GM21717 (cell line): Measurements from ENCODE around the gene CYP2R1.
A peak's percentile ranks its signal among the peaks of the same experiment; 100 is the strongest.

Experiments
- ATAC-seq: cut with Tn5 transposase; IDR thresholded peaks from one replicate; pipeline ENCODE4 v1.9.1; 2021; ENCODE audit warnings: mild to moderate bottlenecking, moderate library complexity; ENCODE audit not compliant: unreplicated experiment

Gene CYP2R1

DNA sequence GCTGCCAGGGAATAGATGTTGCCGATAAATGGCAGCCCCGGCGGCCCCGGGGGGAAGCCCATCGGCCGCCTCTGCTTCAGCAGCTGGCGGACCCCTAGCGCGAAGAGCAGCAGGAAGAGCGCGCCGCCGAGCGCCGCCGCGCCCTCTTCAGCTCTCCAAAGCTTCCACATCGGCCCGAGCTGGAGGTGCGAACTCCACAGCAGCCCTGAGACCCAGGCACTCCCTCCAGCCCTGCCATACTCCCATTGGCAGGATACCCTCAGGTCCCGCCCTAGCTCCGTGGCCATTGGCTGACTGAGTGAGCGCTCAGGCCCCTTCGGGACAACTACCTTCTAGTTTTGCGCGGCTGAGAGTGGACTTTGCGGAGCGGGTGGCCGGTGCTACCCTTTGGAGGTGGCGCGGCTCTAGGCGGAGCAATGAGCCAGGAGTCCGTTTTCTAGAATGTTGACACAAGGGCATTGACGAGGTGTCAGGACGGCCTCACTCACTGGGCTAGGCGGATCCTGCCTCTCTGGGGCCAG lies at the start of gene CYP2R1:
CYP2R1 (minus strand) TSS at position 196 of the 521 bp plus-strand sequence; CDS start at position 170, 26 bp downstream.
- ATAC-seq, result peak; percentile 96

GRCh38 chr11:14938936-14939335 lies 46.9 kb upstream of the CYP2R1 start:
- no peak for ATAC-seq

- no peak for ATAC-seq
Measured at GRCh38 chr11:14934641-14935351, 42.8 kb upstream of the CYP2R1 start.

DNA sequence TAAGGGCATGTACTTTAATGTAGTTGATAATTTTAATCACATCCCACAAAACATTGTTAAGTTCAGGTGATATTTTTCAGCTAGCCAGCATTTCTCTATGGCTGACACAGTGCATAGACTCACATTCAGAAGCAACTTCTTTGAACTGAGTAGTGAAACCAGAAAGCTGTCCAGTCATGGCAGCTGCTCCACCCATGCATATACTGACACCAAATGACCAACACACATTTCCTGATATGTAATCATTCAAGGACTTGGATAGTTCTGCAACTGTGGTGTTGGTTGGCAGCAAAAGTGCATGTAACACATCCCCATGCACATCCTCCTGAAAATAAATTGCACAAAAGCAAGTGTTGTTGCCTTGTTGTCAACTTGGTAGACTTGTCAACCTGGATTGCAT lies 40.4 kb upstream of the CYP2R1 start:
- ATAC-seq, result no peak

- no peak for ATAC-seq
Measured at GRCh38 chr11:14930369-14930768, 38.3 kb upstream of the CYP2R1 start.

GRCh38 chr11:14927146-14927545 lies 35.1 kb upstream of the CYP2R1 start:
- ATAC-seq, result no peak

GRCh38 chr11:14924318-14924717 lies 32.3 kb upstream of the CYP2R1 start:
- ATAC-seq, result no peak

DNA sequence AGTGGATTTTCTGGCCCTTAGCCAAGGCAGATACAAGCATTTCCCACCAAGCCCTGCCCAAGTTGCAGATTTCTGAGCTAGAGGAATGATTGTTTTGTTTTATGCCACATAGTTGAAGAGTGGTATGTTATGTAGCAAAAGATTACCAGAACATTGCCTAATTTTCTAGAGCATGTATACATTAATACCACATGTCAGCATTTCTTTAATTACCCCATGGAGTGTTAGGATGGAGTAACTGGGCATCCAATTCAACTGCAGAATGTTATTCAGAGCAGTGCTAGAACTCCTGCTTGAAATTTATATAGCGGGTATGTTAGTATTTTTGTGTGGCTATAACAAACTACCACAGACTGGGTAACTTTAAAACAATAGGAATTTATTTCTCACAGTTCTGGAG lies 24.4 kb upstream of the CYP2R1 start:
- no peak for ATAC-seq

- no peak for ATAC-seq
Measured at GRCh38 chr11:14914536-14914935, 22.5 kb upstream of the CYP2R1 start.

DNA sequence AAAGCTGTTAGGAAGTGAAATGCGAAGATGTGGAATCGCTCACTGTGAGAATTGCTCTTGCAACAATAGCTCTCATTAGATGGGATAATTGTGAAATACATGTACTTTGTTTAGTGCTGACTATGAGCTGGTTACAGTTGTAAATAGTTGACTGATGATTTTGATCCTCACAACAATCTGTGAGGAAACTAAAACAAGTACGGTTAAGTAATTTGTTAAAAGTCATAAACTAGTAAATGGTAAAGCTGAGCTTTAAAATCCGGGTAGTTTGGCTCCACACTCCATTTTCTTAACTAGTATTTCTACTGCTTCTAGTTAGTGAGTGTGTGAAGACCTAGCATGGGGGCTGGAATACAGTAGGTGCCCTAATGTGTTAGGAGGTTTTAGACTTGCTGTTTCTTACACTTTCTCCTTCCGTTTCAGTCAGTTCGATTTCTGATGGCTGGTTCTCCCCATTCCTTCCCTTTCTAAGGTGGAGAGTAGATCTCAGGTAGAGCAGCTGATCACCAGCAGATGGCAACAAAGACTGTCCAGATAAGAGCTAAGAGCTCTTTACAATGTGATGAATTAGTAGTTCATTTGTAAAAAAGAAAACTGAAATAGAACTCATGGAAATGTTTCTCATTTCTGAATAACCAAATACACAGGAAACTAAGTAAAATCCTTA lies 16.3 kb upstream of the CYP2R1 start:
- peak; percentile 28 for ATAC-seq

- ATAC-seq, result peak; percentile 61
Measured at GRCh38 chr11:14907411-14908213, 15.6 kb upstream of the CYP2R1 start.

- no peak for ATAC-seq
Measured at GRCh38 chr11:14906993-14907392, 15.0 kb upstream of the CYP2R1 start.

- no peak for ATAC-seq
Measured at GRCh38 chr11:14906578-14906977, 14.5 kb upstream of the CYP2R1 start.

GRCh38 chr11:14905104-14906033 lies 13.3 kb upstream of the CYP2R1 start:
- peak; percentile 55 for ATAC-seq

DNA sequence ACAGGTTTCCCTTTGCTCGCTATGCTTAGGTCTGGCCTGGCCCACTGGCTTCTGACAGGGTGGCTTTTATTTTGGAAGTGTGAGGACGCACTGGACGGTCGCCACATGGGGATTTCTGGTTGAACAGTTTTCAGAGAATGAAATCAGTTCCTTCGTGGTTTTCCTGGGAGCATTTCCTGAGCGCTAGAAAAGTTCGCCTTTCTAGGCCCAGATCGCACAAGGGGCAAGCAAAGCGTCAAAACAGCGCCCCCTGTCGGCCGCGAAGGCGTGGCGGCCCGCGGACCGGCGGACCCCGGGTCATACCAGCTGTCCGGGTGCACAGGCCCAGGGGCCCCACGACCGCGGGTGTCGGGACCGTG lies 12.7 kb upstream of the CYP2R1 start:
- peak; percentile 48 for ATAC-seq

DNA sequence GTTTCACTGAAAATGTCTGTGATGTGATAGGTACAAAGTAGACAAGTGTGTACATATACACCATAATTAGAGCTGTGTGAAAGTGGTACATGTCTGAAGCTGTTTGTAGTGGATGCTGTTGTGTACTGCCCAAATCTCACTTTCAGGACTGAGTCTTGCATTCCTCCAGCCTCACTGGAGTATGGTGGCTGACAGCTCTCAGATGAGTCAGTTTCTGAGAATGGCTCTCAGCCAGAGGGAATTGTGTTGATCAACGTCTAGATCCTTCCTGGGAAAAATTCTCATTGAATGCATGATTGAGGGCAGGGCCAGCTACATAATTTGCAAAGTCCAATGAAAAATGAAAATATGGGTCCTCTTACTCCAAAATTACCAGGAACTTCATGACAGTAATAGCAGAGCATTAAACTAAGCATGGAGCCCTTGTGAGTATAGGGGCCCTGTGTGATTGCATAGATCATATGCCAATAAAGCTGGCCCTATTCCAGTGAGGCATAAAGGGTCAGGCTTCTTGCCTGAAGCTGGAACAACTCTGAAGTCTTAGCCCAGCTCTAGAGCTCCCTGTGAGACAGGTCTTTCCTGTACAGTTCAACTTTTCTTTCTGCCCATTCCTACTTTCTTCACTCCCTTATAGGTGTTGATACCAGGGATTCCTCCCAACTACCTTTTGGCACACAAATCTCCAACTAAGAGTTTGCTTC lies 10.8 kb upstream of the CYP2R1 start:
- ATAC-seq, result no peak

DNA sequence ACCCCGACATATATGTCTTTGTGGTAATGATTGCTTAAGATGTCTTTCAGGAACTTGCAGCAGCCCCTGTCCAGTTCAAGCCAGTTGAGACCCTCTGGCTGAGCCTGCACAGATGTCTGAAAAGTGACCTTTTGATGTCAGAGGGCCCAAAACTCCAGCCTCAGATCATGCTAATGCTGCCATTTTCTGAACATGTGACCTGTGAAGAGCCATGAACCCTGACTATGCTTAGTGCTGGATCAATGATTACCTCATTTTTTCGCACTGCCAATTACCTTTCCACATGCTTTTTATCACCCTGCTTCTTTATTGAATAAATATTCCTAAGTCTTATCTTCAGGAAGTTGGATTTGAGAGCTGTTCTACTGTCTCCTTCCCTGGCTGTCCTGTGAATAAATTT lies 6.9 kb upstream of the CYP2R1 start:
- no peak for ATAC-seq

GRCh38 chr11:14898355-14898754 lies 6.3 kb upstream of the CYP2R1 start:
- ATAC-seq, result no peak

DNA sequence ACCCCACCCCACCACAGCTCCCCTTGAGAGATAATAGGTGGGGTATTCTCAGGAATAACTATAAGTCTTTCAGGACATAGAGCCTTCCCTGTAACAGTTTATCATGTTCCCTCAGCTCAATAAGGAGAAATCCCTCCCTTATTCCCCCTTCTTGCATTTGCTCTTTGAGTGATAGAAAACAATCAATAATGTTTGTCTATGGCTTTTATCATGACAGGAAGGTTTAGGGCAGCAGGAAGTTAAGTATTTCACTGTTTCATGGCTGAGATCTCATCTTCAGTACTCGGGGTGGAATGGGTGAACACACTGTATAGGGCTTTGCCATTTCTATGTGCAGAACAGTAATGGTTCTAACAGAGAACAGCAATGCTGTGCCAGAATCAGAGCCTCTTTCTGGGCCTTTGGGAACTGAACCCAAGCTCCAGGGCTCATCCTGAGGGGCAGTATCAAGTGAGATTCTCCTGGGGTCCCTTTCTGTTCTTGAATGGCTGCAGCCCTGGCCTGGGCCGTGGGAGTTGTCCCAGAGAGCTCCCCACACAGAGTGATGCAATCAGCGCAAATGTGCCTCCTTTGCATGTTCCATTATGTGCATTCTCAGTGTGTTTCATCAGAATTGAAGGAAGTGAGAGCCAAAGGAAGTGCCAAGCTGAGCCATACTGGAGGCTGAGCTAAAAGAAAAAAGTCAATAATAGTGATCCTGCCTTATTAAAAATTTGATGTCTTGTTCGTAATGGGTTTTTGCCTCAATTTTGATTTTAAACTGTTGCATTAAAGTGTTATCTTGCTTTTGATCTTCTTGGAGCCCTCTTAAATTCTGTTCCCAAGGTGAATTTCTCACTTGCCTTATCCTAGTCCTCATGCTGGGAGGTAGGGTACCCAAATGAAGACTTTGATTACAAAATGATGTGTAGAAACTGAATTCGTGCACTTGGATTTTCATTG lies 2.9 kb upstream of the CYP2R1 start:
- ATAC-seq, result no peak
